ENCODE measurements around the gene SNRPA.

SNRPA gene

GRCh38 chr19:40718774-40719391 lies 32.1 kb upstream of the SNRPA start:
- no peak for TF ChIP-seq CTCF (IDR thresholded peaks at IDR 0.05; ENCODE audit: low read depth, low read length, missing control alignments)
- peaks cover under 1% of the 10 kb centered on the region for H3K36me3 ChIP-seq (replicated peaks)
- no peaks in the 10 kb centered on the region for H3K27me3 ChIP-seq (replicated peaks)
- peak overlapping the region; percentile 99 for H3K27ac ChIP-seq
- peak overlapping the region; percentile 76 for H3K4me3 ChIP-seq (ENCODE audit: low read depth, low read length)
- in situ Hi-C loops (cut with HindIII; ENCODE audit: low pct_ligation_motif_present, low sequenced_read_pairs): no loop called here
- DNase-seq: peak; percentile 21

DNA sequence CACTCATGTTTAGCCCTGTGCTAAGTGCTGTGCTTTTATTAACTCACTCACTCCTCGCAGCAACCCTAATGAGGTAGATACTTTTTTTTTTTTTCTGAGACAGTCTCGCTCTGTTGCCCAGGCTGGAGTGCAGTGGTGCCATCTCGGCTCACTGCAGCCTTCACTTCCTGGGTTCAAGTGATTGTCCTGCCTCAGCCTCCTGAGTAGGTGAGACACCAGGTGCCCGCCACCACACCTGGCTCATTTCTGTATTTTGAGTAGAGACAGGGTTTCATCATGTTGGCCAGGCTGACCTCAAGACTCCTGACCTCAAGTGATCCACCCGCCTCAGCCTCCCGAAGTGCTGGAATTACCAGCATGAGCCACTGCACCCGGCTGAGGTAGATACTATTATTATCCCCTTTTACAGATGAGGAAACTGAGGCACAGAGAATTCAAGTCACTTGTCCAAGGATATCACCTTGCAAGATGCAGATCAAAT lies 31.5 kb upstream of the SNRPA start:
- no peak overlapping the region for H3K27ac ChIP-seq
- no peak for TF ChIP-seq CTCF (IDR thresholded peaks at IDR 0.05; ENCODE audit: low read depth, low read length, missing control alignments)
- DNase-seq: no peak
- in situ Hi-C loops (cut with HindIII; ENCODE audit: low pct_ligation_motif_present, low sequenced_read_pairs): no loop called here
- H3K36me3 ChIP-seq (replicated peaks): peaks cover 7% of the 10 kb centered on the region
- H3K27me3 ChIP-seq (replicated peaks): no peaks in the 10 kb centered on the region
- peak overlapping the region; percentile 76 for H3K4me3 ChIP-seq (ENCODE audit: low read depth, low read length)

- no peak overlapping the region for H3K27ac ChIP-seq
- no peaks in the 10 kb centered on the region for H3K27me3 ChIP-seq (replicated peaks)
- TF ChIP-seq CTCF (IDR thresholded peaks at IDR 0.05; ENCODE audit: low read depth, low read length, missing control alignments): no peak
- no peak for DNase-seq
- in situ Hi-C loops (cut with HindIII; ENCODE audit: low pct_ligation_motif_present, low sequenced_read_pairs): no loop called here
- peaks cover 17% of the 10 kb centered on the region for H3K36me3 ChIP-seq (replicated peaks)
- H3K4me3 ChIP-seq (ENCODE audit: low read depth, low read length): no peak overlapping the region
Measured at GRCh38 chr19:40721140-40721486, 29.9 kb upstream of the SNRPA start.

- Histone ChIP-seq H3K4me3 (ENCODE audit: low read depth, low read length) (no peak overlapping the region), H3K36me3 (replicated peaks) (peaks cover 26% of the 10 kb centered on the region), H3K27ac (no peak overlapping the region), H3K27me3 (replicated peaks) (no peaks in the 10 kb centered on the region)
- TF ChIP-seq CTCF (IDR thresholded peaks at IDR 0.05; ENCODE audit: low read depth, low read length, missing control alignments): no peak
- in situ Hi-C loops (cut with HindIII; ENCODE audit: low pct_ligation_motif_present, low sequenced_read_pairs): no loop called here
- DNase-seq: no peak
Measured at GRCh38 chr19:40721936-40722661, 28.9 kb upstream of the SNRPA start.

DNA sequence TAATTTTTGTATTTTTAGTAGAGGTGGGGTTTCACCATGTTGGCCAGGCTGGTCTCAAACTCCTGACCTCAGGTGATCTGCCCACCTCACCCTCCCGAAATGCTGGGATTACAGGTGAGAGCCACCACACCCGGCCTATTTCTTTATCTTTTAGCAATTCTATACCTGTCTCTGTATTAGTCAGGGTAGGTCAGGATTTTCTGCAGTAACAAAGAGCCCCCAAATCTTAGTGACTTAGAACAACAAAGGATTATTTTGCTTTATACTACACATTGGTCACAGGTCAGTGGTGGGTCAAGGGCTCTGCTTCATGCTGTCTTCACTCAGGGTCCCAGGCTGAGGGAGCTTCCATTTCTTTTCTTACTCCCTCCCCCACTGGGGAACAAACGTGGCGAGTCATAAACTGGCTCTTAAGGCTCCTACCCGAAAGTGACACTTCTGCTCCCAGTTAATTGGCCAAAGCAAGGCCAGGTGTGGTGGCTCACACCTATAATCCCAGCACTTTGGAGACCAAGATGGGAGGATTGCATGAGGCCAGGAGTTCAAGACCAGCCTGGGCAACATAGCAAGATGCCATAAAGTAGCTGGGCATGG lies 27.2 kb upstream of the SNRPA start:
- in situ Hi-C loops (cut with HindIII; ENCODE audit: low pct_ligation_motif_present, low sequenced_read_pairs): no loop called here
- no peak for TF ChIP-seq CTCF (IDR thresholded peaks at IDR 0.05; ENCODE audit: low read depth, low read length, missing control alignments)
- H3K36me3 ChIP-seq (replicated peaks): peaks cover 41% of the 10 kb centered on the region

More for the DNA sequence above, 27.2 kb upstream of the SNRPA start:
- Histone ChIP-seq H3K4me3 (ENCODE audit: low read depth, low read length) (no peak overlapping the region), H3K27me3 (replicated peaks) (no peaks in the 10 kb centered on the region), H3K27ac (no peak overlapping the region)
- no peak for DNase-seq

Measured in brain microvascular endothelial cell (primary cell).